Fibroblast of lung (primary cell): ENCODE results near the gene ZSCAN20. TPM values are rescaled to one million over a fixed set of nuclear protein-coding genes. Genes with fewer than 3 reads are reported as not detected.
"Not testable (repeated sequence)": the region's sequence is repeated elsewhere in the genome, so short reads cannot be mapped to it uniquely, and the experiment has no call there.

Experiments used
- DNase-seq, 2 donors: peaks; one replicate each; pipeline versions ENCODE4 v3.0.0 to v3.0.0-alpha.2; 2010; ENCODE audit warnings: low read depth in 2 of 2
- H2AFZ ChIP-seq: 2 replicates; pipeline ENCODE4 v1.5.1; 2012; ENCODE audit warnings: low read length, control low read depth, inconsistent platforms
- H3K27ac ChIP-seq: 2 replicates; pipeline ENCODE4 v1.5.1; 2011; ENCODE audit warnings: low read length, control low read depth; ENCODE audit not compliant: insufficient read depth
- H3K27me3 ChIP-seq: 2 replicates; pipeline ENCODE4 v1.5.1; 2011; ENCODE audit warnings: mild to moderate bottlenecking, low read length; ENCODE audit not compliant: control insufficient read depth, insufficient read depth
- H3K36me3 ChIP-seq: 2 replicates; pipeline ENCODE4 v1.5.1; 2011; ENCODE audit warnings: low read length; ENCODE audit not compliant: control insufficient read depth, insufficient read depth
- H3K4me1 ChIP-seq: 2 replicates; pipeline ENCODE4 v1.5.1; 2011; ENCODE audit warnings: low read length; ENCODE audit not compliant: control insufficient read depth, insufficient read depth; ENCODE audit errors: extremely low read depth
- H3K4me2 ChIP-seq: 2 replicates; pipeline ENCODE4 v1.5.1; 2011; ENCODE audit warnings: low read length, control low read depth; ENCODE audit not compliant: insufficient read depth; ENCODE audit errors: extremely low read depth
- H3K4me3 ChIP-seq, 4 experiments: fragments of 200-600 bp in 1 of 4; sonication (generic) in 1 of 4; replicated peaks in 1 of 4; 2 replicates each; pipeline ENCODE4 v1.5.1; 2011 to 2016; ENCODE audit warnings: low read length in 4 of 4, low read depth in 3 of 4, mild to moderate bottlenecking in 3 of 4, control low read depth in 2 of 4, inconsistent platforms in 1 of 4, mixed read lengths in 1 of 4; ENCODE audit not compliant: insufficient read depth in 1 of 4; ENCODE audit errors: control extremely low read depth in 1 of 4
- H3K79me2 ChIP-seq: 2 replicates; pipeline ENCODE4 v1.5.1; 2012; ENCODE audit warnings: mild to moderate bottlenecking, low read length, inconsistent platforms; ENCODE audit not compliant: control insufficient read depth, insufficient read depth
- H3K9ac ChIP-seq: 2 replicates; pipeline ENCODE4 v1.5.1; 2011; ENCODE audit warnings: mild to moderate bottlenecking, low read length, control low read depth; ENCODE audit not compliant: insufficient read depth
- H3K9me3 ChIP-seq: 2 replicates; pipeline ENCODE4 v1.5.1; 2012; ENCODE audit warnings: low read depth, low read length; ENCODE audit not compliant: control insufficient read depth, insufficient read depth
- H4K20me1 ChIP-seq: 2 replicates; pipeline ENCODE4 v1.5.1; 2011; ENCODE audit warnings: low read length; ENCODE audit not compliant: control insufficient read depth, insufficient read depth; ENCODE audit errors: extremely low read depth
- EZH2 ChIP-seq: IDR thresholded peaks from 2 replicates; pipeline ENCODE4 v1.5.1; 2012; ENCODE audit warnings: low read length, control low read depth, mild to moderate bottlenecking; ENCODE audit errors: missing control alignments
- polyA plus RNA-seq, 2 donors: library from polyadenylated mRNA; depleted of rRNA in 1 of 2; stranded (reverse) in 1 of 2; unstranded in 1 of 2; fragments of >200 nt; gene quantifications; 2 replicates each; pipeline ENCODE4 v1.2.1, GENCODE V29; 2011 to 2012; ENCODE audit warnings: missing spikeins in 1 of 2
- total RNA-seq: library from RNA; depleted of rRNA; stranded (reverse); fragments of >200 nt; gene quantifications from 2 replicates; pipeline ENCODE4 v1.2.1, GENCODE V29; 2014
- TF ChIP-seq, protein P1 (sequence below), 2 donors: IDR thresholded peaks in 1 of 2; conservative IDR thresholded peaks in 1 of 2; 1 replicate in 1 of 2; 2 replicates in 1 of 2; pipeline ENCODE4 v1.5.1; 2011 to 2012; ENCODE audit warnings: low read length in 2 of 2, control low read depth in 1 of 2, inconsistent platforms in 1 of 2, low read depth in 1 of 2, mild to moderate bottlenecking in 1 of 2

Gene ZSCAN20
- total and polyA plus RNA-seq, 2 donors (not counting 1 experiment from before 2014, with no cell fraction given), result 3.1 to 13.0 TPM

- Histone ChIP-seq H3K79me2 (no peaks in the 10 kb centered on the region), H3K27me3 (no peaks in the 10 kb centered on the region), H2AFZ (no peak overlapping the region), H3K9me3 (no peaks in the 10 kb centered on the region), H3K4me1 (no peaks in the 10 kb centered on the region), H3K4me3 (no peak overlapping the region), H4K20me1 (no peaks in the 10 kb centered on the region), H3K9ac (no peak overlapping the region), H3K4me2 (no peak overlapping the region), H3K27ac (no peak overlapping the region), H3K36me3 (no peaks in the 10 kb centered on the region)
- no peak for TF ChIP-seq EZH2
- TF ChIP-seq, protein P1, sequence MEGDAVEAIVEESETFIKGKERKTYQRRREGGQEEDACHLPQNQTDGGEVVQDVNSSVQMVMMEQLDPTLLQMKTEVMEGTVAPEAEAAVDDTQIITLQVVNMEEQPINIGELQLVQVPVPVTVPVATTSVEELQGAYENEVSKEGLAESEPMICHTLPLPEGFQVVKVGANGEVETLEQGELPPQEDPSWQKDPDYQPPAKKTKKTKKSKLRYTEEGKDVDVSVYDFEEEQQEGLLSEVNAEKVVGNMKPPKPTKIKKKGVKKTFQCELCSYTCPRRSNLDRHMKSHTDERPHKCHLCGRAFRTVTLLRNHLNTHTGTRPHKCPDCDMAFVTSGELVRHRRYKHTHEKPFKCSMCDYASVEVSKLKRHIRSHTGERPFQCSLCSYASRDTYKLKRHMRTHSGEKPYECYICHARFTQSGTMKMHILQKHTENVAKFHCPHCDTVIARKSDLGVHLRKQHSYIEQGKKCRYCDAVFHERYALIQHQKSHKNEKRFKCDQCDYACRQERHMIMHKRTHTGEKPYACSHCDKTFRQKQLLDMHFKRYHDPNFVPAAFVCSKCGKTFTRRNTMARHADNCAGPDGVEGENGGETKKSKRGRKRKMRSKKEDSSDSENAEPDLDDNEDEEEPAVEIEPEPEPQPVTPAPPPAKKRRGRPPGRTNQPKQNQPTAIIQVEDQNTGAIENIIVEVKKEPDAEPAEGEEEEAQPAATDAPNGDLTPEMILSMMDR (conservative IDR thresholded peaks at IDR 0.05 in 1 of 2, IDR thresholded peaks at IDR 0.05 in 1 of 2; ENCODE audit: low read depth in 1 of 2, low read length in 2 of 2), result no peak
- DNase-seq, result no peak
These were observed 35.2 kb downstream of the ZSCAN20 start for GRCh38 chr1:33507661-33508060.

DNA sequence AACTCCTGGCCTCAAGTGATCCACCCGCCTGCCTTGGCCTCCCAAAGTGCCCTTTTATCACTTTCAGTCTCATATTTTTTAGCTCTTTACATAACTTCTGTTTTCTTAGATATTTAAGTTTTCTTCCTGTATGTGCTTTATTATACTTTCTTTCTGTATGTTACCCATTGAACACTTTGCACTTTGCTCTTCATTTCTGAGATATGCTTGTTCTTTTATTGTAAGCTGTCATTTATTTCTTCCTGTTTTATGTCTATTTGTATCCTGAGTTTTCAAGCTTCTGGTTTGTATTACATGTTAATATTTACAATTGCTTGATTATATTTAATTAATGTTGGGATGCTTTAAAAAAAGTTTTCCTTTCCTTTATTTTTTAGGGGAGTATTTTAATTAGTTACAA lies 35.7 kb downstream of the ZSCAN20 start:
- H4K20me1 ChIP-seq, result no peaks in the 10 kb centered on the region
- H3K4me1 ChIP-seq, result no peaks in the 10 kb centered on the region
- DNase-seq, result no peak
- no peak overlapping the region for H2AFZ ChIP-seq
- no peak overlapping the region for H3K4me3 ChIP-seq
- H3K9me3 ChIP-seq, result no peaks in the 10 kb centered on the region
- no peak overlapping the region for H3K9ac ChIP-seq
- H3K27me3 ChIP-seq, result no peaks in the 10 kb centered on the region
- no peaks in the 10 kb centered on the region for H3K36me3 ChIP-seq
- H3K27ac ChIP-seq, result no peak overlapping the region
- no peak for TF ChIP-seq EZH2
- TF ChIP-seq, protein P1 (conservative IDR thresholded peaks at IDR 0.05 in 1 of 2, IDR thresholded peaks at IDR 0.05 in 1 of 2; ENCODE audit: low read depth in 1 of 2, low read length in 2 of 2), result no peak
- no peak overlapping the region for H3K4me2 ChIP-seq
- H3K79me2 ChIP-seq, result no peaks in the 10 kb centered on the region

DNA sequence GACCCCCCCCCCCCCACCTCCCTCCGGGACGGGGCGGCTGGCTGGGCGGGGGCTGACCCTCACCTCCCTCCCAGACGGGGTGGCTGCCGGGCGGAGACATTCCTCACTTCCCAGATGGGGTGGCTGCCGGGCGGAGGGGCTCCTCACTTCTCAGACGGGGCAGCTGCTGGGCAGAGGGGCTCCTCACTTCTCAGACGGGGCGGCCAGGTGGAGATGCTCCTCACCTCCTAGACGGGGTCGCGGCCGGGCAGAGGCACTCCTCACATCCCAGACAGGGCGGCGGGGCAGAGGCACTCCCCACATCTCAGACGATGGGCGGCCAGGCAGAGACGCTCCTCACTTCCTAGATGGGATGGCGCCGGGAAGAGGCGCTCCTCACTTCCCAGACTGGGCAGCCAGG lies 36.8 kb downstream of the ZSCAN20 start:
- H3K27me3 ChIP-seq, H3K9ac ChIP-seq, DNase-seq, H3K4me3 ChIP-seq, H3K9me3 ChIP-seq, H4K20me1 ChIP-seq, H2AFZ ChIP-seq, H3K4me2 ChIP-seq, H3K36me3 ChIP-seq, H3K4me1 ChIP-seq, H3K27ac ChIP-seq, H3K79me2 ChIP-seq: not testable (repeated sequence)
